Measurements from ENCODE around the gene SPARC. TPM values are rescaled to one million over a fixed set of nuclear protein-coding genes. Genes with fewer than 3 reads are reported as not detected.

SPARC gene
- total RNA-seq, 2 experiments from 2014 or later: 0.15 to 0.76 TPM

GRCh38 chr5:151637676-151638075 lies 49.0 kb downstream of the SPARC start:
- ChIA-PET CTCF (no interaction called here), POLR2A (no interaction called here)

GRCh38 chr5:151633892-151634291 lies 52.8 kb downstream of the SPARC start:
- ChIA-PET CTCF (no interaction called here), POLR2A (no interaction called here)

GRCh38 chr5:151632941-151633340 lies 53.8 kb downstream of the SPARC start:
- ChIA-PET POLR2A (no interaction called here), CTCF (no interaction called here)

- POLR2A ChIA-PET: no interaction called here
- CTCF ChIA-PET: no interaction called here
Measured at GRCh38 chr5:151632524-151632923, 54.2 kb downstream of the SPARC start.

GRCh38 chr5:151631941-151632340 lies 54.8 kb downstream of the SPARC start:
- ChIA-PET POLR2A (no interaction called here), CTCF (no interaction called here)

GRCh38 chr5:151630088-151630487 lies 56.6 kb downstream of the SPARC start:
- ChIA-PET CTCF (no interaction called here), POLR2A (no interaction called here)

GRCh38 chr5:151628112-151628823 lies 58.4 kb downstream of the SPARC start:
- CTCF ChIA-PET: no interaction called here
- POLR2A ChIA-PET: no interaction called here

- POLR2A ChIA-PET: no interaction called here
- CTCF ChIA-PET: no interaction called here
Measured at GRCh38 chr5:151627650-151628049, 59.1 kb downstream of the SPARC start.

- CTCF ChIA-PET: no interaction called here
- POLR2A ChIA-PET: no interaction called here
Measured at GRCh38 chr5:151625285-151625684, 61.4 kb downstream of the SPARC start.

- CTCF ChIA-PET: no interaction called here
- POLR2A ChIA-PET: no interaction called here
Measured at GRCh38 chr5:151624476-151624875, 62.2 kb downstream of the SPARC start.

GRCh38 chr5:151622367-151623088 lies 64.2 kb downstream of the SPARC start:
- CTCF ChIA-PET: no interaction called here
- POLR2A ChIA-PET: no interaction called here

- ChIA-PET POLR2A (no interaction called here), CTCF (no interaction called here)
Measured at GRCh38 chr5:151620461-151620840, 66.3 kb downstream of the SPARC start.

GRCh38 chr5:151619812-151620460 lies 66.8 kb downstream of the SPARC start:
- ChIA-PET POLR2A (no interaction called here), CTCF (interaction anchor here (0.6 kb wide), 1 partner anchor 17 kb away, joined by 4 read pairs; no protein-coding TSS in a partner anchor)

GRCh38 chr5:151618907-151619306 lies 67.8 kb downstream of the SPARC start:
- CTCF ChIA-PET: no interaction called here
- POLR2A ChIA-PET: no interaction called here

- ChIA-PET CTCF (no interaction called here), POLR2A (no interaction called here)
Measured at GRCh38 chr5:151617841-151618710, 68.6 kb downstream of the SPARC start.

GRCh38 chr5:151617383-151617840 lies 69.3 kb downstream of the SPARC start:
- POLR2A ChIA-PET: no interaction called here
- CTCF ChIA-PET: no interaction called here

- ChIA-PET CTCF (no interaction called here), POLR2A (no interaction called here)
Measured at GRCh38 chr5:151615431-151615830, 71.3 kb downstream of the SPARC start.

GRCh38 chr5:151614565-151614964 lies 72.2 kb downstream of the SPARC start:
- POLR2A ChIA-PET: no interaction called here
- CTCF ChIA-PET: no interaction called here

- ChIA-PET CTCF (interaction anchor here (0.9 kb wide), 1 partner anchor 39 kb away, joined by 4 read pairs; no protein-coding TSS in a partner anchor), POLR2A (no interaction called here)
Measured at GRCh38 chr5:151612689-151613427, 73.9 kb downstream of the SPARC start.

All from activated CD8-positive, alpha-beta memory T cell treated with anti-CD3 and anti-CD28 coated beads for 36 hours (primary cell).